Effector memory CD8-positive, alpha-beta T cell (primary cell): ENCODE results near the gene FBLN2.

ENCODE experiments used
- ATAC-seq: fragments of 150-1000 bp; cut with Tn5 transposase; replicated peaks from 2 replicates; pipeline ENCODE4 v1.10.0; 2021; ENCODE audit warnings: mild to moderate bottlenecking, moderate library complexity
- DNase-seq, 3 experiments: peaks; one replicate each; pipeline ENCODE4 v3.0.0; 2021
- H3K27ac Mint-ChIP-seq, 2 donors: one replicate each; pipeline ENCODE4 v1.8.0; 2022; ENCODE audit warnings: mild to moderate bottlenecking in 2 of 2, mixed read lengths in 2 of 2, moderate library complexity in 2 of 2
- H3K27me3 Mint-ChIP-seq, 2 donors: one replicate each; pipeline ENCODE4 v1.8.0; 2022; ENCODE audit warnings: mixed read lengths in 2 of 2
- H3K36me3 Mint-ChIP-seq: one replicate; pipeline ENCODE4 v1.8.0; 2022; ENCODE audit warnings: mild to moderate bottlenecking, moderate library complexity, mixed read lengths; ENCODE audit not compliant: insufficient read depth
- H3K4me1 Mint-ChIP-seq, 2 donors: one replicate each; pipeline ENCODE4 v1.8.0; 2022; ENCODE audit warnings: low read depth in 2 of 2, mixed read lengths in 2 of 2
- H3K4me3 Mint-ChIP-seq, 2 donors: one replicate each; pipeline ENCODE4 v1.8.0; 2022; ENCODE audit warnings: mild to moderate bottlenecking in 2 of 2, mixed read lengths in 2 of 2, moderate library complexity in 2 of 2
- H3K9me3 Mint-ChIP-seq, 2 donors: one replicate each; pipeline ENCODE4 v1.8.0; 2022; ENCODE audit warnings: mixed read lengths in 2 of 2

FBLN2 gene

GRCh38 chr3:13598201-13598600, 49.3 kb downstream of the FBLN2 start:
- ATAC-seq (no peak), DNase-seq (no peak)
- Mint-ChIP-seq H3K27me3 (peaks cover 53 to 59% of the 10 kb centered on the region in 2 donors), H3K9me3 (no peaks in the 10 kb centered on the region), H3K36me3 (no peaks in the 10 kb centered on the region), H3K4me3 (no peak overlapping the region), H3K4me1 (no peaks in the 10 kb centered on the region), H3K27ac (no peak overlapping the region)

- no peak for DNase-seq
- H3K4me1 Mint-ChIP-seq = no peaks in the 10 kb centered on the region
- ATAC-seq = no peak
- peaks cover 47 to 54% of the 10 kb centered on the region in 2 donors for H3K27me3 Mint-ChIP-seq
- H3K27ac Mint-ChIP-seq = no peak overlapping the region
- H3K4me3 Mint-ChIP-seq = no peak overlapping the region
- no peaks in the 10 kb centered on the region for H3K9me3 Mint-ChIP-seq
- no peaks in the 10 kb centered on the region for H3K36me3 Mint-ChIP-seq
Observed at GRCh38 chr3:13598926-13599886, 50.3 kb downstream of the FBLN2 start.

- Mint-ChIP-seq H3K4me3 (no peak overlapping the region), H3K4me1 (no peaks in the 10 kb centered on the region), H3K27ac (no peak overlapping the region), H3K36me3 (no peaks in the 10 kb centered on the region), H3K27me3 (peaks cover 40 to 47% of the 10 kb centered on the region in 2 donors), H3K9me3 (no peaks in the 10 kb centered on the region)
- ATAC-seq (no peak), DNase-seq (no peak)
Observed at GRCh38 chr3:13599887-13600450, 51.0 kb downstream of the FBLN2 start.

GRCh38 chr3:13600950-13601691, 52.2 kb downstream of the FBLN2 start:
- Mint-ChIP-seq H3K27me3 (peaks cover 40 to 48% of the 10 kb centered on the region in 2 donors), H3K4me3 (no peak overlapping the region)
- DNase-seq = no peak

GRCh38 chr3:13601692-13602080, 52.8 kb downstream of the FBLN2 start:
- no peak for ATAC-seq
- no peak for DNase-seq
- Mint-ChIP-seq H3K27me3 (peaks cover 35 to 48% of the 10 kb centered on the region in 2 donors), H3K4me1 (no peaks in the 10 kb centered on the region), H3K4me3 (no peak overlapping the region), H3K36me3 (no peaks in the 10 kb centered on the region), H3K9me3 (no peaks in the 10 kb centered on the region), H3K27ac (no peak overlapping the region)

More at GRCh38 chr3:13600950-13601691, 52.2 kb downstream of the FBLN2 start:
- no peaks in the 10 kb centered on the region for H3K4me1 Mint-ChIP-seq
- no peak for ATAC-seq
- no peaks in the 10 kb centered on the region for H3K9me3 Mint-ChIP-seq
- no peaks in the 10 kb centered on the region for H3K36me3 Mint-ChIP-seq
- no peak overlapping the region for H3K27ac Mint-ChIP-seq

GRCh38 chr3:13605555-13605954, 56.6 kb downstream of the FBLN2 start:
- Mint-ChIP-seq H3K27ac (no peak overlapping the region), H3K27me3 (peaks cover 29 to 50% of the 10 kb centered on the region in 2 donors), H3K9me3 (no peaks in the 10 kb centered on the region), H3K4me1 (no peaks in the 10 kb centered on the region), H3K4me3 (no peak overlapping the region), H3K36me3 (no peaks in the 10 kb centered on the region)
- ATAC-seq (no peak), DNase-seq (no peak)

GRCh38 chr3:13607821-13608597, 59.1 kb downstream of the FBLN2 start:
- Mint-ChIP-seq H3K27me3 (peaks cover 36 to 62% of the 10 kb centered on the region in 2 donors), H3K9me3 (no peaks in the 10 kb centered on the region), H3K4me1 (no peaks in the 10 kb centered on the region), H3K36me3 (no peaks in the 10 kb centered on the region), H3K27ac (no peak overlapping the region), H3K4me3 (no peak overlapping the region)
- DNase-seq = no peak
- no peak for ATAC-seq

GRCh38 chr3:13608969-13609725, 60.2 kb downstream of the FBLN2 start:
- DNase-seq = no peak
- H3K9me3 Mint-ChIP-seq = no peaks in the 10 kb centered on the region

GRCh38 chr3:13610006-13610570, 61.2 kb downstream of the FBLN2 start:
- Mint-ChIP-seq H3K36me3 (no peaks in the 10 kb centered on the region), H3K9me3 (peaks cover 0 to 4% of the 10 kb centered on the region in 2 donors), H3K4me3 (no peak overlapping the region), H3K27me3 (peaks cover 36 to 61% of the 10 kb centered on the region in 2 donors), H3K4me1 (no peaks in the 10 kb centered on the region), H3K27ac (no peak overlapping the region)
- DNase-seq (no peak), ATAC-seq (no peak)

More at GRCh38 chr3:13608969-13609725, 60.2 kb downstream of the FBLN2 start:
- ATAC-seq = no peak
- Mint-ChIP-seq H3K27ac (no peak overlapping the region), H3K4me1 (no peaks in the 10 kb centered on the region), H3K4me3 (no peak overlapping the region), H3K36me3 (no peaks in the 10 kb centered on the region), H3K27me3 (peaks cover 36 to 62% of the 10 kb centered on the region in 2 donors)

- Mint-ChIP-seq H3K27me3 (peaks cover 29 to 49% of the 10 kb centered on the region in 2 donors), H3K4me3 (no peak overlapping the region)
- ATAC-seq = no peak
Observed at GRCh38 chr3:13611221-13611620, 62.3 kb downstream of the FBLN2 start.

GRCh38 chr3:13612829-13613228, 63.9 kb downstream of the FBLN2 start:
- peaks cover 0 to 4% of the 10 kb centered on the region in 2 donors for H3K9me3 Mint-ChIP-seq
- H3K4me1 Mint-ChIP-seq = no peaks in the 10 kb centered on the region
- no peak overlapping the region for H3K27ac Mint-ChIP-seq
- peaks cover 29 to 39% of the 10 kb centered on the region in 2 donors for H3K27me3 Mint-ChIP-seq
- DNase-seq = no peak
- ATAC-seq = no peak
- H3K36me3 Mint-ChIP-seq = no peaks in the 10 kb centered on the region
- no peak overlapping the region for H3K4me3 Mint-ChIP-seq

More at GRCh38 chr3:13611221-13611620, 62.3 kb downstream of the FBLN2 start:
- no peaks in the 10 kb centered on the region for H3K4me1 Mint-ChIP-seq
- H3K27ac Mint-ChIP-seq = peak overlapping the region in 1 of 2 donors; percentile 2
- H3K9me3 Mint-ChIP-seq = peaks cover 0 to 4% of the 10 kb centered on the region in 2 donors
- no peak for DNase-seq
- H3K36me3 Mint-ChIP-seq = no peaks in the 10 kb centered on the region
